Caki2 (cell line): ENCODE data around the gene MAPK12. TPM values are rescaled to one million over a fixed set of nuclear protein-coding genes. Genes with fewer than 3 reads are reported as not detected.

ENCODE experiments used
- DNase-seq: peaks from one replicate; pipeline ENCODE4 v3.0.0-alpha.2; 2015; ENCODE audit warnings: low read depth
- in situ Hi-C: cut with HindIII; loops from 2 replicates; pipeline ENCODE4 v1.10.0; 2016; ENCODE audit warnings: low sequenced_read_pairs, low pct_unique_long_range_greater_than_20kb, mixed read lengths
- total RNA-seq: library from RNA; depleted of rRNA; stranded (reverse); fragments of >200 nt; shearing (Covaris generic); gene quantifications from 2 replicates; pipeline ENCODE4 v1.2.3, GENCODE V29; 2014; ENCODE audit warnings: low replicate concordance

Gene MAPK12
- total RNA-seq, 1 experiment from 2014 or later = 142 TPM

GRCh38 chr22:50247748-50248147, 13.7 kb downstream of the MAPK12 start:
- DNase-seq = peak; percentile 45
- in situ Hi-C loops = no loop called here

GRCh38 chr22:50246242-50247175, 15.0 kb downstream of the MAPK12 start:
- in situ Hi-C loops = no loop called here
- DNase-seq = no peak

GRCh38 chr22:50245214-50246072, 16.0 kb downstream of the MAPK12 start:
- peak; percentile 33 for DNase-seq
- in situ Hi-C loops = no loop called here

- peak; percentile 88 for DNase-seq
- in situ Hi-C loops = no loop called here
These were observed 16.9 kb downstream of the MAPK12 start, which contains the start of gene TUBGCP6 for GRCh38 chr22:50244420-50245213. Gene TUBGCP6 (minus strand): TSS chr22:50245023. CDS start chr22:50244459, 564 bp downstream.

- in situ Hi-C loops = no loop called here
- peak; percentile 21 for DNase-seq
These were observed 17.6 kb downstream of the MAPK12 start for GRCh38 chr22:50243685-50244419.

GRCh38 chr22:50242406-50242949, 19.0 kb downstream of the MAPK12 start:
- in situ Hi-C loops = no loop called here
- no peak for DNase-seq

GRCh38 chr22:50238755-50239154, 22.7 kb downstream of the MAPK12 start:
- in situ Hi-C loops = no loop called here
- no peak for DNase-seq

- no peak for DNase-seq
- in situ Hi-C loops = no loop called here
These were observed 24.6 kb downstream of the MAPK12 start for GRCh38 chr22:50236731-50237409.

GRCh38 chr22:50233223-50233622, 28.3 kb downstream of the MAPK12 start:
- no peak for DNase-seq
- in situ Hi-C loops = no loop called here

- DNase-seq = no peak
- in situ Hi-C loops = no loop called here
These were observed 28.9 kb downstream of the MAPK12 start for GRCh38 chr22:50232481-50233151.

GRCh38 chr22:50229370-50229769, 32.1 kb downstream of the MAPK12 start:
- no peak for DNase-seq
- in situ Hi-C loops = no loop called here

- no peak for DNase-seq
- in situ Hi-C loops = no loop called here
These were observed 33.1 kb downstream of the MAPK12 start for GRCh38 chr22:50228366-50228765.

- no peak for DNase-seq
These were observed 33.8 kb downstream of the MAPK12 start for GRCh38 chr22:50227579-50228215.

GRCh38 chr22:50226875-50227165, 34.7 kb downstream of the MAPK12 start:
- no peak for DNase-seq
- in situ Hi-C loops = no loop called here

More at GRCh38 chr22:50227579-50228215, 33.8 kb downstream of the MAPK12 start:
- in situ Hi-C loops = no loop called here

- in situ Hi-C loops = no loop called here
- DNase-seq = no peak
These were observed 35.2 kb downstream of the MAPK12 start for GRCh38 chr22:50226063-50226874.
